ENCODE data around the gene ANKRD55. TPM values are rescaled to one million over a fixed set of nuclear protein-coding genes. Genes with fewer than 3 reads are reported as not detected.

ANKRD55 gene
- total and polyA plus RNA-seq, 2 of the 8 experiments (the other 6 are each of a cell fraction or from before 2014, with no cell fraction given), result not detected

Small RNAs within 50 kb of the gene (small RNA-seq; reads per million reads assigned to genes)
- gene RNA5SP184 (ENCODE audit: insufficient read depth) (not detected), gene RNA5SP185 (ENCODE audit: insufficient read depth) (not detected), gene RNU6-299P (ENCODE audit: insufficient read depth) (not detected)

Other genes with a start within 250 kb of the ANKRD55 start
- 9.6 and 11.1 TPM in 2 replicates for gene IL6ST, start 238.4 kb downstream of the ANKRD55 start, total RNA-seq (2021; fragmentation: NEBNext Ultra II Directional; extraction: Animal tissue kit (Norgen Biotek cat#: 25700))
- 0.82 and 1.4 TPM in 2 replicates for gene IL6ST, start 238.4 kb downstream of the ANKRD55 start, polyA plus RNA-seq (2011; rRNA removed)